OCI-LY1 (cell line): ENCODE data around the gene TARP.

Experiments used
- H2AFZ ChIP-seq: fragments of 200-600 bp; sonication (generic), shearing (Covaris generic); 2 replicates; pipeline ENCODE4 v1.6.0; 2014; ENCODE audit warnings: antibody characterized with exemption, mild to moderate bottlenecking, low read length
- H3F3A ChIP-seq: fragments of 200-600 bp; sonication (generic), shearing (Covaris generic); 2 replicates; pipeline ENCODE4 v1.6.0; 2014; ENCODE audit warnings: mild to moderate bottlenecking, antibody characterized with exemption, low read length, moderate library complexity; ENCODE audit not compliant: insufficient read depth
- H3K27ac ChIP-seq: fragments of 200-600 bp; sonication (generic); 2 replicates; pipeline ENCODE4 v1.5.1; 2014; ENCODE audit warnings: low read length, mixed run types, mild to moderate bottlenecking, low read depth; ENCODE audit not compliant: poor library complexity, severe bottlenecking
- H3K27me3 ChIP-seq: fragments of 200-600 bp; sonication (generic); 2 replicates; pipeline ENCODE4 v1.6.0; 2014; ENCODE audit warnings: antibody characterized with exemption, mild to moderate bottlenecking, low read length, moderate library complexity; ENCODE audit not compliant: insufficient read depth
- H3K36me3 ChIP-seq: fragments of 200-600 bp; sonication (generic); 2 replicates; pipeline ENCODE4 v1.6.1; 2014; ENCODE audit warnings: mild to moderate bottlenecking, antibody characterized with exemption, low read length, moderate library complexity, mixed read lengths; ENCODE audit not compliant: insufficient read depth
- H3K4me1 ChIP-seq: fragments of 200-600 bp; sonication (generic); 2 replicates; pipeline ENCODE4 v1.5.1; 2014; ENCODE audit warnings: mild to moderate bottlenecking, low read length, moderate library complexity; ENCODE audit not compliant: insufficient read depth, severe bottlenecking
- H3K4me2 ChIP-seq: fragments of 200-600 bp; sonication (generic), shearing (Covaris generic); 2 replicates; pipeline ENCODE4 v1.6.1; 2014; ENCODE audit warnings: low read length
- H3K4me3 ChIP-seq: fragments of 200-600 bp; sonication (generic); 2 replicates; pipeline ENCODE4 v1.5.1; 2014; ENCODE audit warnings: low read length, low read depth, mild to moderate bottlenecking, mixed read lengths; ENCODE audit not compliant: poor library complexity, severe bottlenecking
- H3K79me2 ChIP-seq: fragments of 200-600 bp; shearing (Covaris generic); 2 replicates; pipeline ENCODE4 v1.6.1; 2016; ENCODE audit warnings: mixed run types, low read length, mixed read lengths; ENCODE audit not compliant: insufficient read depth
- H3K9ac ChIP-seq: fragments of 200-600 bp; sonication (generic), shearing (Covaris generic); 2 replicates; pipeline ENCODE4 v1.6.1; 2014; ENCODE audit warnings: mild to moderate bottlenecking, low read length, mixed read lengths
- H3K9me2 ChIP-seq: fragments of 200-600 bp; sonication (generic), shearing (Covaris generic); 2 replicates; pipeline ENCODE4 v1.6.1; 2014; ENCODE audit warnings: low read depth, mild to moderate bottlenecking, low read length, mixed read lengths
- H3K9me3 ChIP-seq: fragments of 200-600 bp; shearing (Covaris generic); 2 replicates; pipeline ENCODE4 v1.6.1; 2014; ENCODE audit warnings: low read length, mixed read lengths
- H4K20me1 ChIP-seq: fragments of 200-600 bp; sonication (generic), shearing (Covaris generic); 2 replicates; pipeline ENCODE4 v1.6.0; 2016; ENCODE audit warnings: mild to moderate bottlenecking, low read length; ENCODE audit not compliant: insufficient read depth
- CTCF ChIP-seq: fragments of 200-600 bp; sonication (generic), shearing (Covaris generic); IDR thresholded peaks from 2 replicates; pipeline ENCODE4 v1.5.1; 2017; ENCODE audit warnings: mild to moderate bottlenecking, antibody characterized with exemption, low read length, moderate library complexity, mixed read lengths
- EZH2 ChIP-seq: fragments of 200-600 bp; sonication (generic), shearing (Covaris generic); IDR thresholded peaks from 2 replicates; pipeline ENCODE4 v1.8.0; 2017; ENCODE audit warnings: borderline replicate concordance, mixed run types, mild to moderate bottlenecking, antibody characterized with exemption, low read length, moderate library complexity, mixed read lengths

Gene TARP

GRCh38 chr7:38229884-38230642 lies 43.4 kb downstream of the TARP start:
- H3K4me2 ChIP-seq, result no peak overlapping the region
- no peaks in the 10 kb centered on the region for H3F3A ChIP-seq
- no peaks in the 10 kb centered on the region for H3K9me3 ChIP-seq
- peaks cover 12% of the 10 kb centered on the region for H3K36me3 ChIP-seq
- H2AFZ ChIP-seq, result no peak overlapping the region
- H3K9ac ChIP-seq, result no peak overlapping the region
- peaks cover 15% of the 10 kb centered on the region for H3K4me1 ChIP-seq
- no peaks in the 10 kb centered on the region for H3K27me3 ChIP-seq
- no peak overlapping the region for H3K27ac ChIP-seq
- H3K79me2 ChIP-seq, result no peaks in the 10 kb centered on the region
- no peaks in the 10 kb centered on the region for H4K20me1 ChIP-seq
- H3K4me3 ChIP-seq, result no peak overlapping the region
- TF ChIP-seq EZH2 (no peak), CTCF (no peak)
- H3K9me2 ChIP-seq, result no peaks in the 10 kb centered on the region

- no peaks in the 10 kb centered on the region for H4K20me1 ChIP-seq
- H3K36me3 ChIP-seq, result peaks cover 12% of the 10 kb centered on the region
- H3K4me1 ChIP-seq, result peaks cover 15% of the 10 kb centered on the region
- H3K27ac ChIP-seq, result no peak overlapping the region
- no peaks in the 10 kb centered on the region for H3K9me3 ChIP-seq
- no peak for TF ChIP-seq EZH2
- TF ChIP-seq CTCF, result no peak
- H3K79me2 ChIP-seq, result no peaks in the 10 kb centered on the region
- H3K4me3 ChIP-seq, result no peak overlapping the region
- no peak overlapping the region for H2AFZ ChIP-seq
- H3F3A ChIP-seq, result no peaks in the 10 kb centered on the region
- H3K9ac ChIP-seq, result no peak overlapping the region
- H3K9me2 ChIP-seq, result no peaks in the 10 kb centered on the region
- H3K27me3 ChIP-seq, result no peaks in the 10 kb centered on the region
- H3K4me2 ChIP-seq, result no peak overlapping the region
Measured at GRCh38 chr7:38229386-38229785, 44.0 kb downstream of the TARP start.

- no peaks in the 10 kb centered on the region for H3F3A ChIP-seq
- no peak overlapping the region for H3K4me3 ChIP-seq
- H3K79me2 ChIP-seq, result no peaks in the 10 kb centered on the region
- no peak overlapping the region for H3K9ac ChIP-seq
- no peaks in the 10 kb centered on the region for H3K4me1 ChIP-seq
- H3K27me3 ChIP-seq, result no peaks in the 10 kb centered on the region
- peaks cover 21% of the 10 kb centered on the region for H3K36me3 ChIP-seq
- H3K9me3 ChIP-seq, result no peaks in the 10 kb centered on the region
- H3K27ac ChIP-seq, result no peak overlapping the region
- H4K20me1 ChIP-seq, result no peaks in the 10 kb centered on the region
- TF ChIP-seq EZH2 (no peak), CTCF (no peak)
- no peaks in the 10 kb centered on the region for H3K9me2 ChIP-seq
- no peak overlapping the region for H3K4me2 ChIP-seq
- no peak overlapping the region for H2AFZ ChIP-seq
Measured at GRCh38 chr7:38224392-38224791, 49.0 kb downstream of the TARP start.
